OCI-LY1 (cell line): ENCODE data around the gene USP17L11.
"Not testable (repeated sequence)": the region's sequence is repeated elsewhere in the genome, so short reads cannot be mapped to it uniquely, and the experiment has no call there.

ENCODE experiments used
- CTCF ChIP-seq: fragments of 200-600 bp; sonication (generic), shearing (Covaris generic); IDR thresholded peaks from 2 replicates; pipeline ENCODE4 v1.5.1; 2017; ENCODE audit warnings: mild to moderate bottlenecking, antibody characterized with exemption, low read length, moderate library complexity, mixed read lengths
- EZH2 ChIP-seq: fragments of 200-600 bp; sonication (generic), shearing (Covaris generic); IDR thresholded peaks from 2 replicates; pipeline ENCODE4 v1.8.0; 2017; ENCODE audit warnings: borderline replicate concordance, mixed run types, mild to moderate bottlenecking, antibody characterized with exemption, low read length, moderate library complexity, mixed read lengths

GRCh38 chr4:9210357-9210756, 4.8 kb upstream of the USP17L11 start, which contains the start of gene USP17L10:
- not testable (repeated sequence) for TF ChIP-seq EZH2, CTCF
